HG03432 (cell line): ENCODE results near the gene HACD4.
"Not testable (repeated sequence)": the region's sequence is repeated elsewhere in the genome, so short reads cannot be mapped to it uniquely, and the experiment has no call there.

Experiments used
- ATAC-seq: cut with Tn5 transposase; IDR thresholded peaks from one replicate; pipeline ENCODE4 v1.9.1; 2021; ENCODE audit warnings: mild to moderate bottlenecking, moderate library complexity; ENCODE audit not compliant: unreplicated experiment

The HACD4 gene

GRCh38 chr9:20973246-20973947 is 58.0 kb downstream of the HACD4 start:
- ATAC-seq = not testable (repeated sequence)

GRCh38 chr9:20972684-20973083 is 58.8 kb downstream of the HACD4 start:
- ATAC-seq = no peak

GRCh38 chr9:20962536-20963225 is 68.8 kb downstream of the HACD4 start:
- no peak for ATAC-seq

GRCh38 chr9:20950707-20951106 is 80.7 kb downstream of the HACD4 start:
- ATAC-seq = no peak
